Sigmoid colon (tissue), 4 donors: Measurements from ENCODE around the gene ACAP1.

ENCODE experiments used
- POLR2A ChIP-seq, 2 donors: fragments of 450-650 bp; IDR thresholded peaks; one replicate each; pipeline ENCODE4 v1.6.1; 2016; ENCODE audit warnings: antibody characterized with exemption in 2 of 2, mild to moderate bottlenecking in 2 of 2, moderate library complexity in 2 of 2
- POLR2AphosphoS5 ChIP-seq, 4 donors: sonication (generic); formaldehyde crosslinking; IDR thresholded peaks; one replicate each; pipeline ENCODE4 v1.6.1; 2017; ENCODE audit warnings: antibody characterized with exemption in 4 of 4

DNA sequence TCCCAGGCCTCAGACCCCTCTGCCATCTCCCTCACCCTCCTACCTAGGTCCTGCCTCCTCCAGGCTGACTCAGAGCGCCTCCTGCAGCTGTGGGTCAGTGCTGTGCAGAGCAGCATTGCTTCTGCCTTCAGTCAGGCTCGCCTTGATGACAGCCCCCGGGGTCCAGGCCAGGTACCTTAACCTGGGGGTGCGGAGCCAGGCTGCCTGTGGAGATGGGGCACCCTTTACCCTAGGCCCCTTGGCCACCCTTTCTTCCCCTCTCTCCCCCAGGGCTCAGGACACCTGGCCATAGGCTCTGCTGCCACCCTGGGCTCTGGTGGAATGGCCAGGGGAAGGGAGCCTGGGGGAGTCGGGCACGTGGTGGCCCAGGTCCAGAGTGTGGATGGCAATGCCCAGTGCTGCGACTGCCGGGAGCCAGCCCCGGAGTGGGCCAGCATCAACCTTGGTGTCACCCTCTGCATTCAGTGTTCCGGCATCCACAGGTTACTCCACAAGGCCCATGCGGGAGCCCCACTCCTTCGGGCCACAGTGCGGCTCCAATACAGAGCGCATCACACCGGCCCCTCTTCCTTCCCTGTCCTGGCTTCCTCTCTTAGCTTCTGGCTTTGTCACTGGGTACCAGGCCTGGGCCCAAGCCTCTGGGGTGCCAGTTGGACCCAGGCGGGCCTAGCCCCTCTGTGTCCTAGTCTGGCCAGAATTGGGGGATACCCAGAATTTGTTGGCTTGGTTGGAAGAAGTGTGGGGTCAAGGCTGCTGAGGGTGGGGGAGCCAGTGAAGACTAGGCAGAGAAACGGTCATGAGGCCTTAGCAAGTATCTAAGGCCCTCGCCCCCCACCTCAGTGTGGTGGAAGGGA is 10.7 kb downstream of the ACAP1 start:
- no peak for TF ChIP-seq POLR2A (IDR thresholded peaks at IDR 0.05)
- no peak for TF ChIP-seq POLR2AphosphoS5 (IDR thresholded peaks at IDR 0.05)
